ENCODE data around the gene ATF1.

The ATF1 gene

DNA sequence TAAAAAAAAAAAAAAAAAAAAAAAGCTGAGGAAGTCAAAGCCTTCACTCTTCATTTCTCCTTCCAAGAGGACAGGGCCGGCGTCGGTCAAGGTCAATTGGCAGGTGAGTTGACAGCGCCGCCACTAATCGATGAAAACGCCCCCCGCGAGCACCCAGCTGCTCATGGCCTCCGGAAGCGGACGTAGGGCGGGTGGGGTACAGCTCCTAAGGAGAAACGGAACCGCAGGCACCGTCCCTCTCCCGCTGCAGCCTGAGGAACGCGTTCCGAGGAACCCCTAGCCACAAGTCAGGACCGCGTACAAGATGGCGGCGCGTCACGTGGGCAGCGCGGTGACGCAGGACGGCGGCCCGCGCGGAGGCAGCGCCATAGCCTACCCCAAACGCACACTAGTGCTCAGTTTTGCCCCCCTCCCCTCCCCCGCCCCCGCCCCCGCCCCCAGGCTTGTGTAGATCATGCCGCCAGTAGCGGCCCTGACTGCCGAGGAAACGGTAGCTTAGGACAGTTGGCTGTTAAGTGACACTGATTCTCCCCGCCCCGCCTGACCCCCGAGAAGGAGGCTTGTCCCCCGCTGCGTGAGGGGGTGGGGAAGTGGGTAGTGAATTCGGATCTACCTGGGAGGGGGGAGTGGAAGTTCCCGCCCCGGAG, at the start of gene ATF1:
TSS of gene ATF1 (plus strand) at position 463 of the 647 bp plus-strand sequence. CDS start 16,045 bp downstream, outside the sequence.
- peak; percentile 95 for DNase-seq (ENCODE audit: low spot score)

GRCh38 chr12:50715174-50715573, 48.7 kb upstream of the ATF1 start:
- no peak for DNase-seq (ENCODE audit: low spot score)

GRCh38 chr12:50718760-50719159, 45.1 kb upstream of the ATF1 start:
- no peak for DNase-seq (ENCODE audit: low spot score)

DNA sequence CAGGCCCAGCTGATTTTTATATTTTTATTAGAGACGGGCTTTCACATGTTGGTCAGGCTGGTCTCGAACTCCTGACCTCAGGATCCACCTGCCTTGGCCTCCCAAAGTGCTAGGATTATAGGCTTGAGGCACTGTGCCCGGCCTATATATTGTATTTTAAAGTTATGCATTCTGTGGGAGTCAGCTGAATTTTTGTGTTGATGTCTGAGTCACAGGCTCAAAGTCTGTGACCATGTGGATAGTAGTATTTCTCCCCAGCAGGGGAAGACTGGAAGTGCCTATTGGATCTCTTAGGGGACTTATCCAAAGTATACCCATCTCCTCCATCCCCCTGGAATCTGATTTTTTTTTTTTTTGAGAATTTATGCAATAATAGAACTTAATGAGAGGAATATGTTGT, 43.8 kb upstream of the ATF1 start:
- peak; percentile 21 for DNase-seq (ENCODE audit: low spot score)

GRCh38 chr12:50720501-50720900, 43.4 kb upstream of the ATF1 start:
- DNase-seq (ENCODE audit: low spot score), result no peak

- no peak for DNase-seq (ENCODE audit: low spot score)
These were observed 40.0 kb upstream of the ATF1 start for GRCh38 chr12:50723865-50724264.

GRCh38 chr12:50725011-50725942, 38.6 kb upstream of the ATF1 start:
- DNase-seq (ENCODE audit: low spot score), result no peak

DNA sequence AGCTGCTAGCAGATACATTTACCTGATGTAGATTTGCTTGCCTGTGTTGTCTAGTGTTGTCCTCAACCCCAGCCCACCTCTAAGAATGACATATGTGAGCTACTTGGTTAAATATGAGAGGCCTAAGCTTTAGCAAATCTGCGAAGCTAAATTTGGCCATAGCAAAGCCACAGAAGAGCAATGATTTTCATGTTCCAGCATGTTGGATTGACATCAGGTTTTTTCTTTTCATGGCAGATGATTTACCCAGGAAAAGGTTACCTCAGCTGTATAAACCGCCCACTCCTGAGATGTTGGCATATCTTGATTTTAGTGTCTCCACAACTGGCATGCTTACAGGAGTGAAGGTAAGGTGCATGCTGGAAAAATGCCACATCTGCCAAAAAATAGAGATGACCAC, 36.4 kb upstream of the ATF1 start:
- no peak for DNase-seq (ENCODE audit: low spot score)

GRCh38 chr12:50728417-50728816, 35.5 kb upstream of the ATF1 start:
- no peak for DNase-seq (ENCODE audit: low spot score)

DNA sequence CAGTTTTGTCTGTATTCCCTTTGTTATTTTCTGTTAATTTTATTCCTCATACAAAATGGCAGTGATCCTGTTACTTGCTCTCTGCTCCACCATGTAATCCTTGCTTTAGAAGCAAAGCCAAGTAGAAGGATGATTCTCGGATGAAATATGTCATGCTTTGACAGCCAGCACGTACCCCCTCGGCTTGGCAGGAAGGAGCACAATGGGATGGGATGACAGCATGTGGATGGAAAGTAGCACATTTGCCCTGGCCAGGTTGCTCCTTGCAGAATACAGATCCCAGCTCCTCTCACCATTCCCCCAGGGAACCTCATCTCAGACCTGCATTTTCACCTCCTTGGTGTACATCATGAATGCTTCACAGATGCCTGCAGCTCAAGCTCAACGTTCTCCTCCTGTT, 35.1 kb upstream of the ATF1 start:
- no peak for DNase-seq (ENCODE audit: low spot score)

DNA sequence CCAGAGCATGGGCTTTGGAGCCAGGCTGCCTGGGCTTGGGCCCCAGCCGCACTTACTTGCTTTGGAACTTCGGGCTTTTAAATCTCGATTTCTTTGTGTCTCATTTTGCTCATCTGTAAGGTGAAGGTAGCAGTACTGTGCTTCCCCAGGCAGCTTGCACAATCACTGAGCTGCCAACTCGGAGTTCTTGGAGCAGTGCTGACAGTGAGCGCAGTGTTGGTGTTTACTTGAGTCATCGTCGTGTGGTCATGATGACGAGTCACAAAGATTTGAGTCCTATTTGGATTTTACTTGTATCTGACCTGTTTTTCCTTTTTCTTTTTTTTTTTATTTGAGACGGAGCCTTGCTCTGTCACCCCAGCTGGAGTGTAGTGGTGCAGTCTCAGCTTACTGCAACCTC, 31.3 kb upstream of the ATF1 start:
- DNase-seq (ENCODE audit: low spot score), result peak; percentile 79

DNA sequence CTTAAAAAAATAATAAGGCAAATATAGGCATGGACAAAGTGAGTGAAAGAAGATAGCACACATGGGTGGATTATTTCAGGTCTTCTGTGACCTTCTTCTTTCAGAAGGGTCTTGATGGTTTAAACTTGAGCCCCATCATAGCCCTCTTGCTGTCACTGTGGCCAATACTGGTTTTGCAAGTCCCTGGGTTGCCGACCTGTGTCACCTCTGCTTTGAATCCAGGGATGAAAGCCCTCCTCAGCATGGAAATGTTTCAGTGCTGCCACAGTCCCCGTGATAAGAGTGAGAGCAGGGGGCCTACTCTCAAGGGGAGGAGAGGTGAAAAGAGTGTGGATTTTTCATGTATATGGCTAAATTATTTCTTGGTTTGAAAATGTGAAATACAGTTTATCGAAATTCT, 30.2 kb upstream of the ATF1 start:
- no peak for DNase-seq (ENCODE audit: low spot score)

DNA sequence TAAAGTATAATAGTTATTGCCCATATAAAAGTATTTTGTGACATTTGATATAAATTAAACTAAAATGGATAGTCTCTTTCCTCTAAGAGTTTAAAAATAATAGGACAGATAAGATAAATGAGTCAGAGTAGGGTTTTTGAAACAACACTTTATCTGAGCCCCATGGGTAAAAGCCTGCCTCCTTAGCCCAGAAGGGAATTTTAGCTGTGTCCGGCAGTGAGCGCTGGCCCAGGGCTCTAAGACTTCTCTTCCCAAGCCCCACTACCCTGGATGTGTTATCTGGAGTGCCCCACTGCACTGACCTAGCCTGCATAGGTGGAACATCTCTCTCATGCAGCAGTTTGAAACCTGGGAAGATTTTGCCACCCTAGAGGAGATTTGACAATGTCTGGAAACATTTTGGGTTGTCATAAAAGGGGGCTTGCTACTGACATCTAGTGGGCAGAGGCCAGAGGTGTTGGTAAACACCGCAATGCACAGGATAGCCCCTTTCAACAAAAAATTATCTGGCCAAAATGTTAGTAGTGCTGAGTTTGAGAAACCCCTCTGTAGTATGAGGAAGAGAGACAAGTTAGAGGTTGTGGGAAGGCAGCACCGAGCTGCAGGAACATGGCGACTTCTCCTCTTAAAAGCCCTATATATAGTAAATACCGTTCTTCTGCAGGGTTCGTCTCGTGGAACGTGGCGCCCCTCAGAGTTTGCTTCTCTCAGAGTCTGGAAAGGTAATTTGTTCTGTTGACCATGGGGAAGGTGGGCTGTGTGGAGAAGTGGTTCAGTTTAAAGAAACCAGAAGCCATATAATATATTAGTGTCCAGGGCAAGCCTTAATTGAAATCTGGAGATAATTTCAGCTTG, 29.3 kb upstream of the ATF1 start:
- peak; percentile 27 for DNase-seq (ENCODE audit: low spot score)

- DNase-seq (ENCODE audit: low spot score), result no peak
These were observed 24.3 kb upstream of the ATF1 start for GRCh38 chr12:50739611-50740010.

GRCh38 chr12:50740307-50740706, 23.6 kb upstream of the ATF1 start:
- no peak for DNase-seq (ENCODE audit: low spot score)

DNA sequence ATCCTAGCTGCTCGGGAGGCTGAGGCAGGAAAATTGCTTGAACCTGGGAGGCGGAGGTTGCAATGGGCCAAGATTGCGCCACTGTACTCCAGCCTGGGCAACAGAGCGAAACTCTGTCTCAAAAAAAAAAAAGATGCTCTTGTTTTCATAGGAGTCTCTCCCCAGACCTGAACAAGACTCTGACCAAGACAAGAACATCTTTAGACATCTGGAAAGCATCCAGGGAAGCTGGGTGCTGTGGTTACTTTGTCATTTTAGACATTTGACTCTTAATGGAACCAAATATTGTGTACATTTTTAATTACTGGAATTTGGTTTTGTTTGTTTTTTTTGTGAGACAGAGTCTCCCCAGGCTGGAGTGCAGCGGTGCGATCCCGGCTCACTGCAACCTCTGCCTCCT, 21.1 kb upstream of the ATF1 start:
- DNase-seq (ENCODE audit: low spot score), result no peak

DNA sequence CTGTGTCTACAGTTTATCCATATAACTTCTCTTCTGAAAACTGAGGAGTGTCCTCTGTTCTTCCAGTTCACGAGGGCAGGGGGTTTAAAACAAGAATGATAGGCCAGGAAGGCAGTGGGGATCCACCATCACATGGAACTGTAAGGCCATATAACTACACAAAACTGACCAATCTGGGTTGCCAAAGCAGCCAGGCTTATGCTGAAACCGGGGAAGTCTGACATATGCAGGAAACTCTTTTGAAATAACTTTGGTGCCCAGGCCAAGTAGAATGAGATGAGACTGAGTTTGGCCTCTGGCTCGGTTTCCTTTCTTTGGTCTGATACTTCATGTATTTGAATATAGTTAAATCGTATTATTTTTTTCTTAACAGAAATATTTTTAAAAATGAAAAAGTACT, 18.0 kb upstream of the ATF1 start:
- DNase-seq (ENCODE audit: low spot score), result no peak

GRCh38 chr12:50746431-50746830, 17.5 kb upstream of the ATF1 start:
- no peak for DNase-seq (ENCODE audit: low spot score)

GRCh38 chr12:50747817-50748216, 16.1 kb upstream of the ATF1 start:
- DNase-seq (ENCODE audit: low spot score), result no peak

GRCh38 chr12:50749459-50749882, 14.4 kb upstream of the ATF1 start:
- DNase-seq (ENCODE audit: low spot score), result no peak

GRCh38 chr12:50750366-50750765, 13.5 kb upstream of the ATF1 start:
- no peak for DNase-seq (ENCODE audit: low spot score)

DNA sequence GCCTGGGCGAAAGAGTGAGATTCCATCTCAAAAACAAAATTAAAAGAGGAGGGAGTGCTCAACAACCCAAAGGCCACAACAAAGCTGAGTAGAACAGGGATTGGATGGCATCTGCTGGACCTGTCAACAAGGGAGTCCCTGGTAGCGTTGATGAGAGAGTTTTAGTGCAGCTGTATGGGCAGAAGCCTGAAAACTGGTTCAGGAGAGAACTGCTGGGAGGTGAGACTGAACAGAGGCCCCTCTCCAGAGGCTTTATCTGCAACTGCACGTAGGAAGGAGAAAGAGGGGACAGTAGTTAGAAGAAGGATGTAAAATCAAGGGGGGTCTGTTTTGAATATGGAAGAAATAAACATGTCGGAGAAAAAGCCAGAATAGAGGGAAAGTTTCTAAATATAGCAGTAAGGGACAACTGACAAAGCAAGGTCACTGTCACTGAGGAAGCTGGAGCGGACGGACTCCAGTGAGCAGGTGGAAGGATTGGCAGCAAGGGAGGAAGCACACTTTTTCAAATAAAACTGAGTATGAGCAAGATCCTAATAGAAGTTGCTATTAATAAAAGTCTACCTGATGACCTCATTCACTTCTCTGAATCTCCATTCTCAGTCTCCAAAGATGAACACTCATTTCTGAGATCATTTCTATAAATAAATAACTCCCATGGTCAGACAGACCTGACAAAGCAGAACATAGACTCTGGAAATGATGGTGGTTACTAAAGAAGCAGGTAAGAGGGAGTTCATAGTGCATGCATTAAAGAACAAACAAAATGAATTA, 11.8 kb upstream of the ATF1 start:
- DNase-seq (ENCODE audit: low spot score), result peak; percentile 60

All from hepatic stellate cell (primary cell).